DLD1 (cell line): ENCODE data around the gene KATNB1.
"Not testable (repeated sequence)": the region's sequence is repeated elsewhere in the genome, so short reads cannot be mapped to it uniquely, and the experiment has no call there.

Source experiments
- in situ Hi-C: cut with HindIII; loops from 2 replicates; pipeline ENCODE4 v1.10.0; 2017; ENCODE audit warnings: low sequenced_read_pairs

Gene KATNB1

GRCh38 chr16:57766714-57767348, 31.3 kb downstream of the KATNB1 start:
- in situ Hi-C loops, result no loop called here

DNA sequence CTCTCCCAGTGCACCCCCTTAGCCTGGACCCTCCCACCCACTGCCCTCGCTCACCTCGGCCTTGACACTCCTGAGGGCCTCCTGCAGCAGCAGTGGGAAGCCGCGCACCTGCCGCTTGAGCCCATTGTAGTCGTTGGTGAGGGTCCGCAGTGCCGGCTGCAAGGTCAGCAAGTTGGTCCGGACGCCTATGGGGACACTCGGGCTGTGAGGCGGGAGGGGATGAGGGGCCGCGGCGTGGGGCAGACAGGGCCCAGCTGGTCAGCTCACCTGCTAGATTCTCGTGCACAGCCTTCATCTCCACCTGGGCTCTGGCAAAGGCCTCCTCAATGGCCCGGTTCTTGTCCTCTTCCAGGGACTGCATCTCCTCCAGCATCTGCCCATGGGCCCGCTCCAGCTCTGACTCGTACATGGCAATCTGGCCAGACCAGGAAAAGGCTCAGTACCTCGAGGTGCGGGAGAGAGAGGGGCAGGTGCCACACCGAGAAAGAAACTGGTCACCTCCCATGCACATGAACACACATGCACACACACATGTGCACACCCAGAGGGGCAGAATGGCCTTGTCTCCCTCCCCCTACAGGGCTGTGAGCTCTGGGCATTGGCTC, 34.1 kb downstream of the KATNB1 start:
- in situ Hi-C loops, result no loop called here

DNA sequence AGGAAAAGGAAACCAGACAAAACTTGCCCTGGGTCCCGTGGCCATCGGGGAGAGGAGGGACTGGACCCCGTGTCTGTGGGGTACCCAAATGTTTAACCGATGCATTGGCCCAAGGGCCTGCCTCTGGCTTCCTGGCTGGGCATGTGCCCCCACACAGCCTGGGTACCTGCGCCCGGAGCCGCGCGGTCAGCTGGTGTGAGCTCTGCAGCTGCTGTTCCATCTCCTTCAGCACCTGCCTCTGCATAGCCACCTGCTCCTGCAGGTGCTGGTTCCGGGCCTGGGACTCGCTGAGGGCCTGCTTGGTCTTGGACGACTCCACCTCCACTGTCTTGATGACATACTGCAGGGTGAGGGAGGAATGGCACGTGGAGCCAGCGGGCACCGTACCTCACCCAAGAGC, 34.8 kb downstream of the KATNB1 start:
- in situ Hi-C loops, result no loop called here

DNA sequence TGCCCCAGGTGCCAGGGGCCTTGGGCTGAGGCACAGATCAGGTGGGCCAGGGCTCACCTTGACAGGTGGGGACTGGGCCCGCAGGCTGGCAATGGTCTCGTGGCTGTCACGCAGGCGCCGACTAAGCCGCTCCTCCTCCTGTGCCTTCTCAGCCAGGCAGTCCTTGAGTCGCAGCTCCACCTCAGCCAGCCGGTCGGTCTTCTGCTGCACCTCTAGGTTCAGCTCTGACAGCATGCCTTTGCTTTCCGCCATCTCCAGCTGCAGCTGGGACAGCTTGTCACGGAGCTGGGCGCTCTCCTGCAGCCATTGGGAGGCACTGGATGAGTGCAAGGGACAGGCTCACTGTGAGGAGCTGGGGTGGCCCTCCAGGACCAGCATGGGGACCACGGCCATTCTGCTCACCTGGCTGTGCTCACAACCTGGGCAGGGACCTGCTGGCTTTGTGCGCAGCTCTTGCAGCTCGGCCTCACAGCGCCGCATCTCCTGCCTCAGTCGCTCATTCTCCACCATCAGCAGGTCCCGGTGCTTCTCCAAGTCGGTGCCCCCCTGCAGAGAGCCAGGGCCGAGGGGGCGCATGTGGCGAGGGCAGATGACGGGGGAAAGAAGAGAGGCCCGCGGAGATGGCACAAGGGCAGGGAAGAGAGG, 35.7 kb downstream of the KATNB1 start:
- in situ Hi-C loops, result no loop called here

DNA sequence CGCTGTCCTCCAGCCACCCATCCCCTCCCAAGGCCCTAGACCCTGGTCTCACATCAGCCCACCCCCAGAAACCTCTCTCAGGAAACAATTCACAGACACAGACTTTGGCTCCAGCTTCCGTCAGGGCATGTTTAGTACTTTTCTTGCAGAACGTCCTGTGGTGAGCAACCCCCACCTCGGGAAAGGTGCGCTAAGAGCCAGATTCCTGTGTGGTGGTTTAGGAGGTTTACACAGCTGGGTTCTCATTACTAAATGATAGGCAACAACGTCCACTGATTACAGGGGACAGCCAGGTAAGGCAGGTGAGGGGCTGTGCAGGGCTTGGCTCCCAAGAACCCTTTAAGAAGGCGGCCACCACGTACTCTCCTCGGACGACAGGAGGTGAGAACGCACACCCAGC, 37.4 kb downstream of the KATNB1 start:
- in situ Hi-C loops, result no loop called here

GRCh38 chr16:57773655-57774295, 38.2 kb downstream of the KATNB1 start:
- in situ Hi-C loops, result no loop called here

DNA sequence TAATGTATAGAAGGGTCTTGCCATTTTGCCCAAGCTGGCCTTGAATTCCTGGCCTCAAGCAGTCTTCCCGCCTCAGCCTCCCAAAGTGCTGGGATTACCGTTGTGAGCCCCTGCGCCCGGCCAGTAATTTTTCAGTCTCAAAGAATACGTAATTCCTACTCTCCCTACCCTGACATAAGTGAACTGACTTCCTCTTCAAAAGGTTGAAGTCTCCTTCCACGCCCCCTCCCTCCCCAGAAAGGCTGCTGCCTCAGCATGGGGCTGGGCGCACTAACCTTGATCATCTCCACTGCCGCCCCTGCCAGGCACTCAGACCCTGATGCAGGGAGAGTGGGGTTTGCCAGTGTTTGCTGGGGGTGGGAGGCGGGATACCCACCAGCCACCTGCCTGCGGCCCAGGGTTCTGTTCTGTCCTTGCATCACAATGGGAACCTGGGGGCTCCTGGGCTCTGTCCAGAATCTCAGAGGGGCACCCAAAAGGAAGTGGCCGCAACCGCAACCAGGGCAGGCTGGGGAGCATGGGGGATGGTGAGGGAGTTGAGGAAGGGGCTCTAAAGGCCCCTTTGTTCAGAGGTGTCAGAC, 39.2 kb downstream of the KATNB1 start:
- in situ Hi-C loops, result no loop called here

GRCh38 chr16:57775661-57776469, 40.3 kb downstream of the KATNB1 start:
- in situ Hi-C loops, result no loop called here

GRCh38 chr16:57778658-57779057, 43.1 kb downstream of the KATNB1 start:
- in situ Hi-C loops, result no loop called here

DNA sequence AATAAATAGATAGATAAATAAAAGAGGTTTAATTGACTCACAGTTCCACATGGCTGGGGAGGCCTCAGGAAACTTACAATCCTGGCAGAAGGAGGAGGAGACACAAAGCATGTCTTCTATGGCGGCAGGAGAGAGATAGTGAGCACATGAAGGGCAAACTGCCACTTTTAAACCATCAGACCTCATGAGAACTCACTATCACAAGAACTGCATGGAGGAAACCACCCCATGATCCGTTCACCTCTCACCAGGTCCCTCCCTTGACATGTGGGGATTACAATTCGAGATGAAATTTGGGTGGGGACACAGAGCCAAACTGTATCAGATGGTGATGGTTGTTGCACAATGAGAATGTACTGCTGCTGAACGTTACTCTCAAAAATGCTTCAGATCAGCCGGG, 44.3 kb downstream of the KATNB1 start:
- in situ Hi-C loops, result not testable (repeated sequence)

DNA sequence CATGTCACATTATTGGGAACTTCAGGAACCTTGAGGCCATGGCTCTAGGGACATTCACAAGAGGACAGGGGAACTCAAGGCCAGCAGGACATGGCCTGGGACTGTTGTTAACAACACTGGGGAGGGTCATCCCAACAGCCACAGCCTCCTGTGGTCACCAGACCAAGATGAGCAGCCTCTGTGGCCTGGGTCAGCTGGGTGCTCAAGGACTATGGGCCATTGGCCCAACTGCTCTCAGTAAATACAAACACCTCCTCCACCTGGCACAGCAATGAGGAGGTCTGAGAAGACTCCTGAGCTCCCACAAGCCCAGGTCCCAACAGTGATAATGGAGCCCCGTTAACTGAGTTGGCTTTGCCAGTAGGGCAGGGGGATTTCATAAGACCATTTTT, 45.8 kb downstream of the KATNB1 start:
- in situ Hi-C loops, result no loop called here

GRCh38 chr16:57781741-57782606, 46.4 kb downstream of the KATNB1 start:
- in situ Hi-C loops, result no loop called here

- in situ Hi-C loops, result not testable (repeated sequence)
These were observed 47.1 kb downstream of the KATNB1 start for GRCh38 chr16:57782607-57783055.

DNA sequence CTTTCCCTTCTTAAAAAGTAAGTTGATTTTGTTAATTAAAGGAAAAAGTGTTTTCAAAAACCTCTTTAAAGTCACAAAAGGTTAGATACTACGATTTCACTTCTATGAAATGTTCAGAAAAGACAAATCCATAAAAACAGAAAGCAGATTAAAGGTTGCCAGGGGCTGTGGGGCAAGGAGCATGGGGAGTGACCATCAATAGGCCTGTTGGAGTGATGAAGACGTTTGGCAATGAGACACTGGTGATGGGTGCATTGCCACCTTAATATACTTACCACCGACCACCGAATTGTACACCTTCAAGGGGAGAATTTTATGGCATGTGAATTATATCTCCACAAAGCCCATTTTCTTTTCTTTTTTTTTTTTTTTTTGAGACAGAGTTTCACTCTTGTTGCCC, 47.5 kb downstream of the KATNB1 start:
- in situ Hi-C loops, result no loop called here

- in situ Hi-C loops, result no loop called here
These were observed 48.3 kb downstream of the KATNB1 start for GRCh38 chr16:57783883-57784282.

GRCh38 chr16:57784334-57784733, 48.8 kb downstream of the KATNB1 start:
- in situ Hi-C loops, result no loop called here

- in situ Hi-C loops, result no loop called here
These were observed 49.8 kb downstream of the KATNB1 start for GRCh38 chr16:57785385-57785784.

DNA sequence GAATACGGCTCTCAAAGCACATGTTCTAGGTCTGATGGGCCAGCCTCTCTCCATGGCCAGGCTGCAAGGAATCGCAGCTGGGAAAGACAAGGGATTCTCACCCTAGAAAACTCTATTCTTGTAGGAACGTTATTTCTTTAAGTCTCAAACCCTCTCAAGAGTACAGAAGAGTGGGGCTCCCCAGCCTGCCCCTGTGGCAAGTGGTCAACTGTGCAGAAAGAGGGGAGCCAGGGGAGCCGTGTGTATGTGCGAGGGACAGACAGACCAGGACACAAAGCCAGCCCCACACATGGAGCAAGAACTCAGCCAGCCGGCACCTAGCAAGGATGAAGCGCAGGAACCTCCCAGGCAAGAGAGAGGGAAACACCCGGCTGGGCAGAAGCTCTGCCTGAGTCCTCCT, 50.4 kb downstream of the KATNB1 start:
- in situ Hi-C loops, result no loop called here

DNA sequence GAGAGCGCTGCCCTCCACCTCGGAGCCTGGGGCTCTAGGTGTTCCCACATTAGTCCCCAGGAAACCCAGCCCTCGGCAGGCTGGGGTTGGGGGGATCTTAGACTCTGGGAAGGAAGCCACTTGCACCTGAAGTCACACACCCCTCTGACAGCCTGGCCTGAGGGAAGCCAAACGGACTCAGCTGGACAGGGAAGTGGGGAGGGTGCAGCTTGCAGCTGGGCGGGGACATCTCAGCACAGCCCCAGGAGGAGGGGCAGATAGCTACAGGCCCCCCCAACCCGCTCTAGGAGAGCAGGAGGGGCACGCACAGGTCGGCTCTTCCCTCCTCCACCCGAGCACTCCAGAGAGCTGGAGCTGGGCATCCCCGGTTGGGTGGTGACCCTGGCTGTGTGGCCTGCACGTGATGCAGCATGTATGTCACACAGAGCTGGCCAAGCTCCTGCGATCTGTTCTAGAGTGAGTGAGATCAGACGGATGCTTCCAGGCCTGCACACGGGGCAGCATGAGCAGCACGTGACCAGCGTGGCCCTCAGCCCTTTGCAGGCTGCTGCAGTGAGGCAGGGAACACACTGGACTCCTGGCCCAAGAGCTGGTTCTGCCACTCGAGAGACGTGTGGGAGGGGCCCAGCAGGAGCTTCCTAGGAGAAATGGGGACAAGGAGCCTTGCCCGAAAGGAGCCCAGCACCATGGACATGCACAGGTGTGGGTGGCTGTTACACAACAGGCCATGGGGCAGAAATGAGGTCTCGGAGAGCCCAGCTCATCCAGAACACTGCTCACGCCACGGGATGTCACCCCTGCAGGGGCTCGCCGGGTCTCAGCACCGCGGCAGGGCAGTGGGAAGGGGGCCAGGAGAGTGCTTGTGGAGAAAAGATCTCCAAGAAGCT, 51.3 kb downstream of the KATNB1 start:
- in situ Hi-C loops, result no loop called here
